GM23248 (cell line): ENCODE measurements around the gene AQP4. TPM values are rescaled to one million over a fixed set of nuclear protein-coding genes. Genes with fewer than 3 reads are reported as not detected.
A peak's percentile ranks its signal among the peaks of the same experiment; 100 is the strongest.

Experiments used
- DNase-seq: peaks from one replicate; pipeline ENCODE4 v3.0.0-alpha.2; 2015
- H2AFZ ChIP-seq: fragments of 200-600 bp; sonication (generic); 2 replicates; pipeline ENCODE4 v1.6.1; 2016; ENCODE audit warnings: antibody characterized with exemption
- H3F3A ChIP-seq: fragments of 200-600 bp; sonication (generic); 2 replicates; pipeline ENCODE4 v1.6.1; 2016; ENCODE audit warnings: mild to moderate bottlenecking, antibody characterized with exemption, mixed run types; ENCODE audit not compliant: insufficient read depth
- H3K27ac ChIP-seq: fragments of 200-600 bp; sonication (generic); 2 replicates; pipeline ENCODE4 v1.5.1; 2016; ENCODE audit warnings: mild to moderate bottlenecking
- H3K27me3 ChIP-seq: fragments of 200-600 bp; sonication (generic); replicated peaks from 2 replicates; pipeline ENCODE4 v1.6.1; 2016; ENCODE audit warnings: mild to moderate bottlenecking; ENCODE audit not compliant: insufficient read depth
- H3K36me3 ChIP-seq: fragments of 200-600 bp; sonication (generic); 2 replicates; pipeline ENCODE4 v1.6.1; 2016; ENCODE audit warnings: low read depth, mild to moderate bottlenecking
- H3K4me1 ChIP-seq: fragments of 200-600 bp; sonication (generic); 2 replicates; pipeline ENCODE4 v1.6.1; 2016; ENCODE audit warnings: mild to moderate bottlenecking; ENCODE audit not compliant: insufficient read depth
- H3K4me2 ChIP-seq: fragments of 200-600 bp; sonication (generic); one replicate; pipeline ENCODE4 v1.6.1; 2016; ENCODE audit warnings: mild to moderate bottlenecking; ENCODE audit not compliant: unreplicated experiment
- H3K4me3 ChIP-seq: fragments of 200-600 bp; sonication (generic); 2 replicates; pipeline ENCODE4 v1.5.1; 2016; ENCODE audit warnings: mild to moderate bottlenecking
- H3K79me2 ChIP-seq: fragments of 200-600 bp; sonication (generic); 2 replicates; pipeline ENCODE4 v1.6.1; 2016; ENCODE audit warnings: mild to moderate bottlenecking; ENCODE audit not compliant: insufficient read depth
- H3K9ac ChIP-seq: fragments of 200-600 bp; sonication (generic); 2 replicates; pipeline ENCODE4 v1.6.1; 2016; ENCODE audit warnings: mild to moderate bottlenecking
- H3K9me2 ChIP-seq: fragments of 200-600 bp; sonication (generic); 2 replicates; pipeline ENCODE4 v1.6.1; 2016; ENCODE audit warnings: mixed run types, mild to moderate bottlenecking, moderate library complexity; ENCODE audit not compliant: insufficient read depth
- H3K9me3 ChIP-seq: fragments of 200-600 bp; sonication (generic); one replicate; pipeline ENCODE4 v1.6.1; 2017; ENCODE audit warnings: low read depth
- H4K20me1 ChIP-seq: fragments of 200-600 bp; sonication (generic); 2 replicates; pipeline ENCODE4 v1.6.0; 2016; ENCODE audit not compliant: insufficient read depth
- EZH2 ChIP-seq: fragments of 200-600 bp; sonication (generic); IDR thresholded peaks from 2 replicates; pipeline ENCODE4 v1.6.1; 2018; ENCODE audit warnings: antibody characterized with exemption, mild to moderate bottlenecking; ENCODE audit not compliant: insufficient read depth, poor library complexity, severe bottlenecking
- EZH2phosphoT487 ChIP-seq: fragments of 200-600 bp; sonication (generic); IDR thresholded peaks from 2 replicates; pipeline ENCODE4 v1.6.1; 2018; ENCODE audit warnings: antibody characterized with exemption, moderate library complexity, mild to moderate bottlenecking, low read depth; ENCODE audit not compliant: insufficient read depth
- WGBS, 2 experiments: methylation state at CpG; one replicate each; pipeline ENCODE4 v1.1.6; 2015 to 2017; ENCODE audit warnings: low lambda C conversion rate in 2 of 2, low coverage in 1 of 2; ENCODE audit errors: missing lambda C conversion rate in 2 of 2; 5-methylcytosine and 5-hydroxymethylcytosine counted together
- in situ Hi-C: fragments of 300-500 bp; cut with MboI; formaldehyde crosslinking; loops from 2 replicates; pipeline ENCODE4 v1.15.0; 2020
- polyA plus RNA-seq: library from polyadenylated mRNA; unstranded; fragments of >200 nt; fragmentation: Nextera tagmentation; extraction: Ambion mirVana; gene quantifications from 2 replicates; pipeline ENCODE4 v1.2.1, GENCODE V29; 2016
- total RNA-seq: library from RNA; depleted of rRNA; stranded (reverse); fragments of >200 nt; shearing (Covaris generic); gene quantifications from 2 replicates; pipeline ENCODE4 v1.2.3, GENCODE V29; 2014

AQP4 gene
- total and polyA plus RNA-seq, 2 experiments from 2014 or later, result not detected

DNA sequence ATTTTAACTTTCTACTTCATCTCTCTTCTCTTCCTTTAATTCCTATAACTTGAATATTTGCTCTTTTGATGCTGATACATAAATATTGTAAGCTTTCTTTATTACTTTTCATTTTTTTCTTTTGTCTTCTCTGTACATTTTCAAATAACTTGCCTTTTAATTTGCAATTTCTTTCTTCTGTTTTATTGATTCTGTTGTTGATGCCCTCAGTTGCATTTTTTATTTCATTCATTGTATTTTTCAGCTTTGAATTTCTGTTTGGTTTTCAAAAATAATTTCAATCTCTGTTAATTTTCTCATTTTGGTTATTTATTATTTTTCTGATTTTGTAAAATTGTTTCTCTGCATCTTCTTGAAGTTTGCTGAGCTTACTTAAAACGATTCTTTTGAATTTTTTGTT, 47.0 kb downstream of the AQP4 start:
- Histone ChIP-seq H3K4me1 (no peaks in the 10 kb centered on the region), H3K27me3 (no peaks in the 10 kb centered on the region), H3K9me3 (no peaks in the 10 kb centered on the region), H3K4me2 (no peak overlapping the region), H3K9ac (no peak overlapping the region), H3K36me3 (no peaks in the 10 kb centered on the region), H3K9me2 (no peaks in the 10 kb centered on the region), H3F3A (no peaks in the 10 kb centered on the region), H2AFZ (no peak overlapping the region), H3K4me3 (no peak overlapping the region), H3K79me2 (no peaks in the 10 kb centered on the region), H4K20me1 (no peaks in the 10 kb centered on the region), H3K27ac (no peak overlapping the region)
- in situ Hi-C loops, result no loop called here
- WGBS, 2 experiments, result 0 to 7% methylated on average over 1 of the region's 1 CpG
- TF ChIP-seq EZH2 (no peak), EZH2phosphoT487 (no peak)
- no peak for DNase-seq

DNA sequence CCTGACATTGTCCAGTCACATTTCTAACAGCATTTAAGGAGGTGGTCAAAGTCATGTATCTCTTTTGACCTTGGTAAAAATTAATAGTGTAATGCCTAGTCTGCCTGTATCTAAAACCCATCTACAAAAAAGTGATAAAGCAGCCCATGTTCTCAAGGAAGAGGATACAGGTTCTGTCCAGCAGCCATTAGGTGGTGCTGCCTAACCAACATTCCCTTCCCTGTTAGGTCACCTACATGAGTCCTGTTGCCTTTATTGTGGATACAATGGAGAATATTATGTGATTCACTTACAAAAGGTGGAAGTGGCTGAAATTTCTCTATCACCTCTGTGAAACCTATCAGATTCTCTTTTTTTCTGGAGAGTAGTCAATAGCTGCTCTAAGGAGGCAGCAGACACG, 52.5 kb downstream of the AQP4 start:
- Histone ChIP-seq H3K27me3 (no peaks in the 10 kb centered on the region), H3K9me3 (no peaks in the 10 kb centered on the region), H2AFZ (no peak overlapping the region), H3K4me3 (no peak overlapping the region), H3K79me2 (no peaks in the 10 kb centered on the region), H3K4me2 (no peak overlapping the region), H3K9me2 (no peaks in the 10 kb centered on the region), H4K20me1 (no peaks in the 10 kb centered on the region), H3K36me3 (no peaks in the 10 kb centered on the region), H3K4me1 (no peaks in the 10 kb centered on the region), H3K9ac (no peak overlapping the region), H3K27ac (no peak overlapping the region), H3F3A (no peaks in the 10 kb centered on the region)
- peak; percentile 6 for DNase-seq
- 0 to 14% methylated on average over 1 of the region's 1 CpG for WGBS, 2 experiments
- in situ Hi-C loops, result no loop called here
- no peak for TF ChIP-seq EZH2phosphoT487
- no peak for TF ChIP-seq EZH2

DNA sequence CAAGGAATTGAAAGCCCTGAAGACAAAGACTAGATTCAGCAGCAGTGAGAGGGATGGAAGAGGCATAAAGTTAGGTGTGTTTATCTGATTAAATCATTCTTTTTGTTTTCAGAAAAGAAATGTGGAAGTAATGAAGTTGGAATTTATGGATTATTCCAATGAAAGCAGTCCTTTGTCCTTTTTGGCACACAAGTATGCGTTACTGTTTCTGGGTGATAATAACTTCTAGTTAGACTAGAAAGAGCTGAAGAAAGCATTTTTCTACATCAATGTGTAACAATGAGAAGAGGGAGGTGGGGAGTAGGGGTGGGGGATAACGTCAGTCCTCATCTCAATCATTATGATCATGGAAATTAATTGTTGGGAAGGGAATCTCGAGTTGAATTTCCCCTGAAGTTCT, 53.0 kb downstream of the AQP4 start:
- Histone ChIP-seq H3K9ac (no peak overlapping the region), H3K9me3 (no peaks in the 10 kb centered on the region), H2AFZ (no peak overlapping the region), H3K4me1 (no peaks in the 10 kb centered on the region), H3K9me2 (no peaks in the 10 kb centered on the region), H3K27ac (no peak overlapping the region), H3K4me2 (no peak overlapping the region), H3K27me3 (no peaks in the 10 kb centered on the region), H3F3A (no peaks in the 10 kb centered on the region), H4K20me1 (no peaks in the 10 kb centered on the region), H3K36me3 (no peaks in the 10 kb centered on the region), H3K79me2 (no peaks in the 10 kb centered on the region), H3K4me3 (no peak overlapping the region)
- in situ Hi-C loops, result no loop called here
- no peak for DNase-seq
- 38 to 45% methylated on average over 3 of the region's 3 CpGs for WGBS, 2 experiments
- TF ChIP-seq EZH2 (no peak), EZH2phosphoT487 (no peak)

DNA sequence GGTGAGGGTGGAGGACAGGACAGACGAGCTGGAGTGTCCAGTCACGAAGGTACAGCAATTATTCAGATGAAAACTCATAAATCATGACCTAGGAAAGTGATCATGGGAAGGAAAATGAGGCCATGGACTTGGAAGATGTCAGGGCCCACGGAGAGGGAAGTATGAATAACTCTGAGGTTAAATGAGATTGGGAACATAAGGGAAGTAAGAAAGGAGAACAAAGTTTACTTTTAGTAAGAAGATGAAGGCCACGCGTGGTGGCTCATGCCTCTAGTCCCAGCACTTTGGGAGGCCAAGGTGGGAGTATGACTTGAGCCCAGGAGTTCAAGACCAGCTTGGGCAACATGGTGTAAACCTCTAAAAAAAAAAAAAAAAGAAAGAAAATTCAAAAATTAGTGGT, 56.2 kb downstream of the AQP4 start:
- Histone ChIP-seq H3K4me3 (no peak overlapping the region), H2AFZ (no peak overlapping the region), H3K36me3 (no peaks in the 10 kb centered on the region), H3K9me2 (no peaks in the 10 kb centered on the region), H3F3A (no peaks in the 10 kb centered on the region), H3K4me1 (no peaks in the 10 kb centered on the region), H3K27ac (no peak overlapping the region), H3K9me3 (no peaks in the 10 kb centered on the region), H3K27me3 (no peaks in the 10 kb centered on the region), H4K20me1 (no peaks in the 10 kb centered on the region), H3K9ac (no peak overlapping the region), H3K4me2 (no peak overlapping the region), H3K79me2 (no peaks in the 10 kb centered on the region)
- no peak for DNase-seq
- in situ Hi-C loops, result no loop called here
- no peak for TF ChIP-seq EZH2
- no peak for TF ChIP-seq EZH2phosphoT487
- 29 to 32% methylated on average over 5 of the region's 5 CpGs for WGBS, 2 experiments

DNA sequence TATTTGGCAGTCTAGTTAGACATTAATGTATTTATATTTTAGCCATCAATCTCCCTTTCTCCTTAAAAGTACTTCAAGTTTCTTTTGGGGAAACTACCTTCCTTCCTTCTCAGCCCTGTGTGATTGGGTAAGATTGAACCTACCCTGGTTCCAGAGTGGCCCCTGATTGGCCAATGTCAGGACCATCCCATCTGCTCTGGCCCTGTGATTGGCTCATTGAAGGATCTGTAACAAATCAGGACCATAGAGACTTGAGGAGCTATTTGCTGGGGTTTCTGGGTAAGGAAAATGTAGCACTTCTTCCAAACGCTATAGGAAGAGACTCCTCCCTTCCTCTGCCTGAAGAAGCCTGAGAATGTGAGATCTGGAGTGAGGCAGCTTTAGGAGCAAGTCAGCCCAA, 59.3 kb downstream of the AQP4 start:
- H3K9ac ChIP-seq, result no peak overlapping the region
- no peak overlapping the region for H3K27ac ChIP-seq
- H2AFZ ChIP-seq, result no peak overlapping the region
- 16 to 25% methylated on average over 1 of the region's 1 CpG for WGBS, 2 experiments
- no peaks in the 10 kb centered on the region for H3K9me2 ChIP-seq
- H3K4me2 ChIP-seq, result no peak overlapping the region
- TF ChIP-seq EZH2phosphoT487 (no peak), EZH2 (no peak)
- no peaks in the 10 kb centered on the region for H3K27me3 ChIP-seq
- in situ Hi-C loops, result no loop called here
- no peaks in the 10 kb centered on the region for H3K4me1 ChIP-seq
- no peak overlapping the region for H3K4me3 ChIP-seq
- no peaks in the 10 kb centered on the region for H3F3A ChIP-seq
- H3K36me3 ChIP-seq, result no peaks in the 10 kb centered on the region
- no peaks in the 10 kb centered on the region for H3K9me3 ChIP-seq
- H3K79me2 ChIP-seq, result no peaks in the 10 kb centered on the region
- DNase-seq, result no peak
- H4K20me1 ChIP-seq, result no peaks in the 10 kb centered on the region
